Measurements from ENCODE around the gene GXYLT2.

The GXYLT2 gene

GRCh38 chr3:72976281-72976741 lies 88.5 kb downstream of the GXYLT2 start:
- no peak for TF ChIP-seq CTCF (IDR thresholded peaks at IDR 0.05; ENCODE audit: low read depth, low read length)
- Histone ChIP-seq H3K27me3 (no peaks in the 10 kb centered on the region), H3K36me3 (no peaks in the 10 kb centered on the region), H3K9me3 (no peaks in the 10 kb centered on the region), H3K4me1 (no peaks in the 10 kb centered on the region), H3K4me3 (ENCODE audit: low read depth, low read length) (no peak overlapping the region)
- no peak for DNase-seq

GRCh38 chr3:72977060-72977808 lies 89.4 kb downstream of the GXYLT2 start:
- no peak overlapping the region for H3K4me3 ChIP-seq (ENCODE audit: low read depth, low read length)
- H3K36me3 ChIP-seq: no peaks in the 10 kb centered on the region
- DNase-seq: no peak
- H3K27me3 ChIP-seq: no peaks in the 10 kb centered on the region
- H3K4me1 ChIP-seq: no peaks in the 10 kb centered on the region
- TF ChIP-seq CTCF (IDR thresholded peaks at IDR 0.05; ENCODE audit: low read depth, low read length): peak; percentile 18; the same call in 1 of the 2 replicates
- H3K9me3 ChIP-seq: no peaks in the 10 kb centered on the region

GRCh38 chr3:72982609-72983366 lies 94.9 kb downstream of the GXYLT2 start:
- H3K9me3 ChIP-seq: no peaks in the 10 kb centered on the region

GRCh38 chr3:72985576-72985975 lies 97.7 kb downstream of the GXYLT2 start:
- DNase-seq: no peak
- no peak for TF ChIP-seq CTCF (IDR thresholded peaks at IDR 0.05; ENCODE audit: low read depth, low read length)

More at GRCh38 chr3:72982609-72983366, 94.9 kb downstream of the GXYLT2 start:
- TF ChIP-seq CTCF (IDR thresholded peaks at IDR 0.05; ENCODE audit: low read depth, low read length): no peak
- H3K4me3 ChIP-seq (ENCODE audit: low read depth, low read length): no peak overlapping the region
- no peaks in the 10 kb centered on the region for H3K27me3 ChIP-seq
- no peaks in the 10 kb centered on the region for H3K4me1 ChIP-seq
- no peaks in the 10 kb centered on the region for H3K36me3 ChIP-seq
- DNase-seq: no peak

GRCh38 chr3:72990701-72991395 lies 103.0 kb downstream of the GXYLT2 start:
- Histone ChIP-seq H3K4me1 (no peaks in the 10 kb centered on the region), H3K36me3 (no peaks in the 10 kb centered on the region), H3K4me3 (ENCODE audit: low read depth, low read length) (no peak overlapping the region), H3K9me3 (no peaks in the 10 kb centered on the region), H3K27me3 (no peaks in the 10 kb centered on the region)
- TF ChIP-seq CTCF (IDR thresholded peaks at IDR 0.05; ENCODE audit: low read depth, low read length): no peak
- DNase-seq: no peak

More at GRCh38 chr3:72985576-72985975, 97.7 kb downstream of the GXYLT2 start:
- H3K27me3 ChIP-seq: no peaks in the 10 kb centered on the region
- H3K4me3 ChIP-seq (ENCODE audit: low read depth, low read length): no peak overlapping the region
- H3K4me1 ChIP-seq: no peaks in the 10 kb centered on the region
- H3K36me3 ChIP-seq: no peaks in the 10 kb centered on the region
- H3K9me3 ChIP-seq: no peaks in the 10 kb centered on the region
